ENCODE measurements around the gene TRIM43.
"Not testable (repeated sequence)": the region's sequence is repeated elsewhere in the genome, so short reads cannot be mapped to it uniquely, and the experiment has no call there.

- TF ChIP-seq, protein P1, sequence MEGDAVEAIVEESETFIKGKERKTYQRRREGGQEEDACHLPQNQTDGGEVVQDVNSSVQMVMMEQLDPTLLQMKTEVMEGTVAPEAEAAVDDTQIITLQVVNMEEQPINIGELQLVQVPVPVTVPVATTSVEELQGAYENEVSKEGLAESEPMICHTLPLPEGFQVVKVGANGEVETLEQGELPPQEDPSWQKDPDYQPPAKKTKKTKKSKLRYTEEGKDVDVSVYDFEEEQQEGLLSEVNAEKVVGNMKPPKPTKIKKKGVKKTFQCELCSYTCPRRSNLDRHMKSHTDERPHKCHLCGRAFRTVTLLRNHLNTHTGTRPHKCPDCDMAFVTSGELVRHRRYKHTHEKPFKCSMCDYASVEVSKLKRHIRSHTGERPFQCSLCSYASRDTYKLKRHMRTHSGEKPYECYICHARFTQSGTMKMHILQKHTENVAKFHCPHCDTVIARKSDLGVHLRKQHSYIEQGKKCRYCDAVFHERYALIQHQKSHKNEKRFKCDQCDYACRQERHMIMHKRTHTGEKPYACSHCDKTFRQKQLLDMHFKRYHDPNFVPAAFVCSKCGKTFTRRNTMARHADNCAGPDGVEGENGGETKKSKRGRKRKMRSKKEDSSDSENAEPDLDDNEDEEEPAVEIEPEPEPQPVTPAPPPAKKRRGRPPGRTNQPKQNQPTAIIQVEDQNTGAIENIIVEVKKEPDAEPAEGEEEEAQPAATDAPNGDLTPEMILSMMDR (IDR thresholded peaks at IDR 0.05; ENCODE audit: low read depth, low read length, missing input control) = not testable (repeated sequence)
- TF ChIP-seq, protein P2, sequence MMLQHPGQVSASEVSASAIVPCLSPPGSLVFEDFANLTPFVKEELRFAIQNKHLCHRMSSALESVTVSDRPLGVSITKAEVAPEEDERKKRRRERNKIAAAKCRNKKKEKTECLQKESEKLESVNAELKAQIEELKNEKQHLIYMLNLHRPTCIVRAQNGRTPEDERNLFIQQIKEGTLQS (IDR thresholded peaks at IDR 0.05) = not testable (repeated sequence)
- not testable (repeated sequence) for TF ChIP-seq REST (IDR thresholded peaks at IDR 0.05); ZBTB33 (IDR thresholded peaks at IDR 0.05); RAD21 (IDR thresholded peaks at IDR 0.05); TAF1 (conservative IDR thresholded peaks at IDR 0.05); GABPA (IDR thresholded peaks at IDR 0.05 in 1 of 2, conservative IDR thresholded peaks at IDR 0.05 in 1 of 2); SP1 (IDR thresholded peaks at IDR 0.05); RXRA (IDR thresholded peaks at IDR 0.05); HNF4G (IDR thresholded peaks at IDR 0.05)
- TF ChIP-seq, protein P3, sequence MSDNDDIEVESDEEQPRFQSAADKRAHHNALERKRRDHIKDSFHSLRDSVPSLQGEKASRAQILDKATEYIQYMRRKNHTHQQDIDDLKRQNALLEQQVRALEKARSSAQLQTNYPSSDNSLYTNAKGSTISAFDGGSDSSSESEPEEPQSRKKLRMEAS (IDR thresholded peaks at IDR 0.05) = not testable (repeated sequence)
Observed at GRCh38 chr2:95608356-95608755, 16.6 kb downstream of the TRIM43 start.
